C4-2B (cell line): Measurements from ENCODE around the gene SLC27A4.

ENCODE experiments used
- CTCF ChIP-seq: fragments of 450-650 bp; conservative IDR thresholded peaks from 2 replicates; pipeline ENCODE4 v1.5.1; 2017; ENCODE audit warnings: mild to moderate bottlenecking
- ZFX ChIP-seq: fragments of 450-650 bp; IDR thresholded peaks from 2 replicates; pipeline ENCODE4 v1.6.1; 2017

- TF ChIP-seq CTCF: no peak
- no peak for TF ChIP-seq ZFX
Measured at GRCh38 chr9:128404560-128404959, 64.2 kb downstream of the SLC27A4 start.
